HG02885 (cell line): ENCODE data around the gene ADAM22.

Experiments
- ATAC-seq: cut with Tn5 transposase; IDR thresholded peaks from one replicate; pipeline ENCODE4 v1.9.1; 2021; ENCODE audit warnings: mild to moderate bottlenecking; ENCODE audit not compliant: unreplicated experiment, poor library complexity

The ADAM22 gene

DNA sequence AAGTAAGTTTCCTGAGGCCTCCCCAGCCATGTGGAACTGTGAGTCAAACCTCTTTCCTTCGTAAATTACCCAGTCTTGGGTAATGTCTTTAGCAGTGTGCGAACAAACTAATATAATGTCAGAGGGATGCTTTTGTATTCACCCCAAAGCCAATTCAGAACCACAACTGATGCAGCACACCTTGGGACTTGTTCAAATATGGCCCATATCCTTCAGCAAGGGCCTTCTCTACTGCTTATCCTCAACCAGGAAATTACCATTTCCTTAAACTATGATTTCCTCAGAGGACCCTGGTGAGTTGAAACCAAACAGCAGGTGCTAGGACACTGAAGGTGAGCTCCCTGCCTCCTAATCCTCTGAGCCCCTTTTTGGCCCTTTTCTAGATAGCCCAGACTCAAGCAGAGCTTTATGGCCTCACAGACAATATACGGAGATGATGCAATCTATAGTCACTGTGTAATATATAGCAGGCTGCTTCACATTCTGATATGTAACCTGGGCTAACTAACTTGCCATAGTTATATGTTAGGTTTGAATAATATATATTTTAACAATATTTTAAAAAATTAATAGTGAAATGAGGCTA, 270.6 kb downstream of the ADAM22 start:
- no peak for ATAC-seq

DNA sequence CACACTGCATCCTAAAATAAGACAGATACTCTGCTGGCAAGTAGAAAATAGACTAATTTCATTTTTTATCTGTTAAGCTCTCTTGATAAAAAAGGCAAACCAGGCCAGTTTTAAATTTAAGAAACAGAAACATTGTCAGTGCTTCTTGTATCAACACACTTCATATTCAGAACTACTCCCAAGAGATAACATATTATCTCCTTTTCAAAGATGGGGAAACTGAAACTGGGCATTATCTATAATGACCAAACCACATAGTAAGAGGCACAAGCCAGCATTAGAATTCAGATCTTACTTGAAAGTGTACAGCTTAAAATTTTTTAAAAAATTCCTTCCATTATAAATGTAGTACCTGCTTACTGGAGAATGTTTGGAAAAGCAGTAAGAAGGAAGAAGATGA, 271.1 kb downstream of the ADAM22 start:
- no peak for ATAC-seq

DNA sequence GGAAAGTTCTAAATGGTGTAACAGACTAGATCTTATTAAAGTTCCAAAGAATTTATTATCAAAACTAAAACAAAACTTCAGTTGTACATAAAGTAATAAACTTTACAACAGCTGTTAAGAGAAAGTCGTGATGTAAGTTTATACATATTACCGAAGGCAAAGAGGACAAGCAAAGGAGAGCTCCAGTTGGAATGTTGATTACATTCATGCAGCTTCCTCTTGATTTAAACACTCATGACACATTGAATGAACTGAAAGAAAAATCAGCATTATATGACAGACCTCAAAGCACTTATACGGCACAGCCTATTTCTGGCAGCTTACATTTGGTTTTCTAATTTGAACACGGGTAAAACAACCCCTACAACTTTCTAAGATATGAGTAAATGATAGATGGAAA, 272.2 kb downstream of the ADAM22 start:
- no peak for ATAC-seq

DNA sequence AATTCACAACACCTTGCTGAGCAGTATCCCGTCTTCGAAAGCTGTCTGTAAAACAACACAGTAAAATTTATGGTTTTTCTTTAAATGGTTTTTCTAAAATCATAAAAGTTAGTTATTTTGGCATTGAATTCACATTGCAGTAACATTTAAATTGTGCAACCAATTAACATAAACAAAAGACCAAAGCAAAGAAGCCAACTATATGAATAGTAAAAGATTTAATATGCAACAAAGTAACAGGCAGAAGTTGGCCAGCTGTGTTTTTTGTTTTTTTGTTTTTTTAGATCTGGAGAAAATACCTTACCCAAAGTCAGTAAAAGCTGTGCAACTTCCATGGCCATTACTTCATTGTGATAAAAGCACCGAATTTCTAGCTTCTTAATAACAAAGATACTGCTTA, 274.5 kb downstream of the ADAM22 start:
- no peak for ATAC-seq

DNA sequence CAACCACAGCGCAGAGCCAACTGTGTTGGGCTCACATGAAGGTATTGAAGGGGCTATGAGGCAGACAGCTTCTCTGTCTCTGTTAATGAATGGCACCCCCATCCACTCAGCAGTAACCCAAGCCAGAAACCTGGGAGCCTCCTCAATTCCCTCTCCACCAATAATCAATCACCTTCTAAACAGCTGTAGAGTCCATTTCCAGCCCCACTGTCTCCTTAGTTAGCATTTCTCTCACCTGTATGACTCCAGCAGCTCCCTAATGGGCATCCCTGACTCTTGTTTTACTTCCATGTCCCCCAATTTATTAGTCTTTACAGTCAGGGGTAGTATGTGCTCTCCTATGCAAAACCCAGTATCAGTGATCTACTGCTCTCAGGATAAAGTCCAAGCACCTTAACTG, 278.9 kb downstream of the ADAM22 start:
- no peak for ATAC-seq

DNA sequence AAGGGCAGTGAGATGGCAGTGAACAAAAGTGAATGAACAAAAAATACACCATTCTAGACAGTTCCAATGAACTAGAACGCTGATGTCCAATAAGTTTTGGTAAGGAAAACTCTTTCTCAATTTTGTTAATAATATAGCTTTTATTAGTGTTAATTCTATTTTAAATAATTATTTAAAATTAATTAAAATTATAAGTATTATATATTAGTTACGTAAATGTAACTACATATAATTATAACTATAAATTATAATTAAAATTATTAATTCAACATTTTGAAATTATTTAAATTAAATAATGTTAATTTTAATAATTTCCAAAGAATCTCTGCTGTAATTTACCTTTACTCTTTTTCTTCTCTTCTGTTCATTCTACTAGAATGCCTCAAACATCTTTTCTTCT, 280.4 kb downstream of the ADAM22 start:
- no peak for ATAC-seq

DNA sequence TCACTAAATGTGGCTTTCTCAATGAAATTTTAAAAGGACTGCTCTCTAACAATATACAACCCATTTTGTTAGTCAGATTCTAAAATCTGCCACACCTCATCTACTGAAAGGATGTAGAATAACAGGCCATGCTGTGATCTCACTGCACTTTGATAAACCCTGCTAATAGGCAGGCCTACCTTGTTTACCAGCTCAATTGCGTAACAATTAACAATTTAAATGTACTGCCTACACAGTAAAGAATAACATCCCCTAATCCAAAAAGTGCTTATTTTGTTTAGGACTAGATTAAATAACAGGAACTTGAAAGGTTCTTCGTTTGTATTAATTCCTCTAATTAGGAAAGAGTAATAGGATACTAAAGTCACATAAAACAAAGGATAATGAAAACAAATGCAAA, 281.2 kb downstream of the ADAM22 start:
- no peak for ATAC-seq

DNA sequence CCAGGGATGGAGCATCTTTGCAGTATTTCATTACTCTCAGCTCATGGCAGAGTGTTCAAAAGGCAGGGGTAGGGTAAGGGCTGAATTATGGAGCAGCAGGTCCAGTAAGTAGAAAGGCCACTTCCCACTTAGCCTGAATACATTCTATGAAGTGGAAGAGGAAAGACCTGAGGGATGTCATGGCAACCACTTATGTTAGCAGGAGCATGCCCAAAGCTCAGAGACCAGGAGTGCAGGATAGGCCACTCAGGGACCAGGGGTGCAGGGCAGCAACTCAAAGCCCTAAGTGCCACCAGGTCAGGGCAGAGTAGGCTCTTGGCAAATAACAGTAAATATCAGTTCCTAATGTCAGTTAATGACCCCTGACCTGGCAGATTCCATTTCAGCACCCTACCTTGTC, 282.2 kb downstream of the ADAM22 start:
- no peak for ATAC-seq

DNA sequence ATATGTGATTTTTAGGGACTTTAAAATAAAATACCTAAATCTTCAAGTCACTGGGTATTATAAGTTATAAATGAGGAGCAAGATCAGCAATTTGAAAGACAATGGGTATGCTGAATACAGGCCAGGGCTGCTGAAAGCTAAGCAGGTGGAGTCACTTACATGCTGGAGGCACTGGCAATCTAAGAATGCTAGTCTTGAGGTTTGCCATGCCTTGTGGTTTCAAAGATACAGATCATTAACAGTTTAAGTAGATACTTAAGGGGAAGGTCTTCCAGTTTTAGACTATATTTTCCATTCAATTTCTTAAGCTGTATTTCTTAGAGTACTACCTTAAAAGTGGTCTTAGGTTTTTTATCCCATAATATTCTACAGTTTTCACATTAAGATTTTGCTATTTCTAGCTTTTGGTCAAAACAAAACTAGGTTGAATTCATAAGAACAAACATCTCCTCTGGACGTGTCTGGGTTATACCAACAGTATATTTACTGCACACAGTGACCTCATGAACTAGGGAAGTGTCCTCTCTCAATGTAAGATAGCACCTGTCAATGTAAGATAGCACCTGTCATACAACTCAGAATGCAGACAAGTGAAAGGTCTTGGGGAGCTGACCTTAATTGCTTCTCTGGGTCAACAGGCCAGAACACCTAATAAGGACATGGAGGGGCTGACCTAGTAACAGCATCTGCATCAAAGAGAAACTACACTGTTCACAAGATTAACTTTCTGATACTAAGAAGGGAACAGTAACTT, 283.8 kb downstream of the ADAM22 start:
- ATAC-seq, result peak; percentile 74

DNA sequence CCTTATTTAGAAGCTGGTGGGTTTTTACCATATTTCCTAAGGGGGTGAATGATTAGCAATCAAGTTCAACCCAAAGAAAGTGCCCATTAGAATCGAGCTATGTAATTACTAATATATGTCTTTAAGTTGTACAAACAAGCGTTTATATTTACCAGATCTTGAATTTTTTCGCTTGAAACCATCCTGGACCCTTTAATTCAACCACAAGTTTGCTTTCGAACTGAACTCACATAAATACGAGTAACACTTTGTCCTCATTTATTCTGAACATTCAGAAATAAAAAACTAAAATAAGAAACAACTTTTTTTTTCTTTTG, 284.3 kb downstream of the ADAM22 start:
- ATAC-seq, result no peak

DNA sequence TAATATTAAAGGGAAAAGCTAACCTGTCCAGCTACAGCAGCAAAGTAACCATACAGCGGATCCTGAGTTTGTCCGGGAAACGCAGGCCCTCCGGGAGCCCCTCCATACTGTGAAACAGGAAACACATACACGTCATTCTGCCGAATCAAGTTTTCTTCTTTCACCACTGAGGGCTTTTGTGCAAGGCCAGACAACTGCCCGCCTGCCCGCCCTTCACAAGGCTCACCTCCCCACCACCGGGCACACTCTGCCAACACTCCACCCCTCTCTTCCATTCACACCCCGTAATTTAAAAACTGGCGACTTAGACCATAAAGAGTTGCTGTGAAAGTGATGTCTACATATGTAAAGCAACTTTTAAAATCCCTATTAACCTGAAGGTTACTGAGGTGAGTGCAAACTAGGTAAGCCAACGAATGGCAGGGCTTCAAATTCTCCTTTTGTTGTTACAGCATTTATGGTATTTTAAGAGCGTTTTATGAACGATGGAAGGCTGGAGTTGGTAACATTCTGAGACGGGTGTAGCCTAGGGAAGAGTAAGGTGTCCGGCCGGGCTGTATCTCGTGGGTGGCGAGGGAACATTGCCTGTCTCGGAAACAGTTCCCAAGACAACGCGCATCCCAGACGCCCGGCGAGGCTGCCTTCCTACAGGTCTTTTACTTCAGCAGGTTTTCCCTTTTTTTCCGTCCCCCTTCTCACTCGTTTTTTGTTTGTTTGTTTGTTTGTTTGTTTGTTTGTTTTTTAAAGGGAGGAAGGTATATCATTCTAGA, 285.0 kb downstream of the ADAM22 start:
- peak; percentile 28 for ATAC-seq

DNA sequence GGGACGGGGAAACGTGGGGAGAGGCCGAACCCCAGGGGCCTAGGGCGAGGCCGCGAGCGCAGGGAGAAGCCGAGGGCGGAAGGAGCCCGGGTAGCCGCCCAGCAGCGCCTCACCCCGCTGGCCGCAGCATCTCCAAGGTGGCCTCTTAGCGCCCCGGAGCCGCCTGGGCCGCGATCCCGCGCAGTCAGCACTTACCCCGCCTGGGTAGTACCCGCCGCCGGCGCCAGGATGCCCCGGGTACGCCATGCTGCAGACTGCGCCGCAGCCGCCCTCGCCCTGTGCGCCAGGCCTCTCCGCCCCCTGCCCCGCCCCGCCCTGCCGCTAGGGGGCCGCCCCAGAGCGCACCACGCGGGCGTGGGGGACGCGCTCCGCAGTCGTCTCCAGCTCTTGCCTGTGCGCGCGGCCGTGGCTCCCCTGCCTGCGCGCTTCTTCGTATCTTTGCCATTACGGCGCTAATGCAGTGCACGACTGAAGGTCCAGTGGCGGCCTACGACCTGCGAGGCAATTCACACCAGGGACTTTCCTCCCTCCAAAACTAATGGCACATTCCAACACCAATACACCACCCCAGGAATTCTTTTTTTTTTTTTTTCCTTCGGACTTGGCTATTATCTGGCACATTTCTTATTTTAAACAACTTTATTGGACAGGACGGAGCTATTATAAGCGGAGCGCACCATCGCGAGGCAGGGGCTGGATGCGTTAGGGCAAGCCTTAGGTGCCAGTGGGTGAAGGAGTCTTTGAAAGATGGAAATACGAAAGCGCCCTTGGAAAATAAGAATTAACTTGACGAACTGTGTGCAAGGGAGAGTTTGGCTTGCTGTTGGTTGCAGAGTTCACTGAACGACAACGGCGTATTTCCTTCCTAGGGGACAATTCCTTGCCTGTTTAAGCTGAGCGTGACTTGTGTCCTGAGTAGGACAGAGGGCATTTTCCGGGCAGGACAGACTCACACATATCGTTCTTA, 286.0 kb downstream of the ADAM22 start, which contains the start of gene SRI:
Gene SRI (minus strand): TSS at position 258 of the 967 bp plus-strand sequence. CDS start 12 bp downstream, at position 246.
- ATAC-seq, result peak; percentile 74

DNA sequence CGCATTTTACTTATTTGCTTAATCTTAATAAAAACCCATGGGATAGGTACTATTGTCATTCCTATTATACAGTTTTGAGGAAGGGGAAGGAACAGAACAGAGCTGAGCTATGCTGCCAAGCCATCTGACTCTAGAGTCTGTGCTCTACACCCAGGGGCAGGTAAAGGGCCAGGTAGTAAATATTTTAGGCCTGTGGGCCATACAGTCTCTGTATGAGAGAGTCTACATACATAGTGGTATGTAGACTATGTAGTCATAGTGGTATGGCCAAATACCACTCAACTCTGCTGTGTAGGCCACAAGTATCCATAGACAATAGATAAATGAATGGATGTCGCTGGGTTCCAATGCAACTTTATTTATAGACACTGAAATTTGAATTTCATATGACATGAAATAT, 289.2 kb downstream of the ADAM22 start:
- no peak for ATAC-seq

DNA sequence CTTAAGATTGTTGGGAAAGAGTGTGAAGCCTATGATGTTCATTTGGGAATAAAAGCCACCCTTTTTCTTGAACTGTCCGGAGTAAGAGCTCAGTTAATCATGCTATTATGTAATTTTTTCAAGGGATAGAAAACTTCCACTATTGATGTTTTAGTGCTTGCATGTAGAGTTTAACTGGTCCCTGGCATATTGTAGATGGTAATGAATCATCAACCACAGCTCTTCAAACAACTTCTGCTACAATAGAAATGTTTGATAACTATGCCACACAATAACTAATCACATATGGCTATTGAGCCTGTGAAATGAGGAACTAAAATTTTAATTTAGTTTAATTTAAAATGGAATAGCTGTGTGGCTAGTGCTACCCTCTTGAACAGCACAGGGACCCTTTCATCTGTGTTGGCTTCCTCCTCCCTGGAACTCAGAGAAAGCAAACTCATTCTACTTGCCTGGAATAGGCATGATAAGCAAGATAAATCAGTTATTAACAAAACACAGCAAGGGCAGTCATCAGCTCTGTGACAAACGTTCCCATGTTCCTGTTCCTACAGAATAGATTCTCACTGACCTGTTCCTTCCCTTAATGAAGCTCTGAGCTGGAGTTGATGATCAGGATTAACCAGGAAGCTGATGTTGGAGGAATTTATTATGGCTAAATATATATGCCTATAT, 290.7 kb downstream of the ADAM22 start:
- no peak for ATAC-seq

DNA sequence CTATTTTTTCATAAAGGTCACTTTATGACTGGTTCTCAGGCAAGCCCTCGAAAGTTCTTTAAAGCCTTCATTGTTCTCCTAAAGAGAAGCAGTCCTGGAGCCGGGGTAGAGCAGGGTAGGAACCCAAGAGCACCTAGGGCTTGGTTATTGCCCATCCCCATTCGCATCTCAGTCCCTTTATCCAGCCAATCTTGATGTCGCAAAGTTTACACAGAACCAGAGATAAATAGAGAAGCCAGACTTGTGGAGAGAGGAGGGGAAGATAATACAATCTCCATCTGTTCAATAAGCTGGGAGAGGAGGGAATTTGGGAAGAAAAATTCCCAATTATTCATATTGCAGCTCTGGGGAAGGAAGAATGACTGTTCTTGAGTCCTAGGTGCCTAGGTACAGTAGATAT, 292.1 kb downstream of the ADAM22 start:
- ATAC-seq, result no peak

DNA sequence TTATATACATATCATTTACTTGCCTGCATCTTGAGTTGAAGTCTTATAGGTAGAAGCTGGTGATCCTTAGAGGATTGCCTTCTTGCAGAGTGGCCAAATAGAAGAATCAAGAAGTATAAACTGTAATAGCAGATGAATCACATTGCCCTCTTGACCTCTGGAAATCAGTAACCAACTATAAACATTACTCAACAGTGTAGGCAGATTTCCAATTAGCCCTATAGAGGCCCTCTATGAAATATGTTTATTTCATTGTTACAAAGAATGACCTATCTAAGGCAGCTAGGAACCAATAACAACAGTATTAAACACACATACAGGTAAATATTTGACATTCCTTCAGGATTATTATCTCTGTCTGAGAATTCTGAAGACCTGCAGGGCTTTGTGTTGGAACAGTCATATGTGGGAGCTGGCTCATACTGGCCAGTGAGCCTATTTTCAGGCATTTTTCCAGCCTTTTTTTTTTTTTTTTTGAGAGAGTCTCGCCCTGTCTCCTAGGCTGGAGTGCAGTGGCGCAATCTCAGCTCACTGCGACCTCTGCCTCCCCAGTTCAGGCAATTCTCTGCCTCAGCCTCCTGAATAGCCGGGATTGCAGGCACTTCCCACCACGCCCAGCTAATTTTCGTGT, 292.9 kb downstream of the ADAM22 start:
- ATAC-seq, result no peak

DNA sequence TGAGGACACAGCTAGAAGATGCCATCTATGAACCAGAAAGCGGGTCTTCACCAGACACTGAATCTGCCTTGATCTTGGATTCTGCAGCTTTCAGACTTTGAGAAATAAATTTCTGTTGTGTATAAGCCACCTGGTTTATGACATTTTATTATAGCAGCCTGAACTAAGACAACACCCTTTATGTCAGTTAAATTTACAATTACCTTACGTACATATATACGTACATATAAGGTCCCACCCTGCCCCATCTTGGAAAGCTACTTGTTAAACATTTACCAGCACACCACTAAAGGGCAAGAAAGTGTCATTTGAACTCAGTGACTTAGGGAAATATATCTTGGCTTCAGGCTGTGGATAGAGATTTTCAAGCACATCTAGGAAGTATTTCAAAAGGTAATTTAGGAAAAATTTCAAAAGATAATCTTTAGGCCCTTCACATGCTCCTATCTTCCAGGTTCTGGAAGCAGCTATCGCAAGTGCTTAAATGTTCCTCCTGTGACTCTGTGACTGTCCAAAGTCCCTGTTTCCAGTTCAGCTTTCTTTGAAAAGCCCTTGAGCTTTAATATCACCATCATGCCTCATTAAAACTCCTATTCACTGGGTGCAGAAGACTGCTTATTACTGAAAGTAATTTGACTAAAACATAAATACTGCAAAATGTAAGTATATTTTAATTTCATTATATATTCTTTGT, 295.4 kb downstream of the ADAM22 start:
- ATAC-seq, result no peak

DNA sequence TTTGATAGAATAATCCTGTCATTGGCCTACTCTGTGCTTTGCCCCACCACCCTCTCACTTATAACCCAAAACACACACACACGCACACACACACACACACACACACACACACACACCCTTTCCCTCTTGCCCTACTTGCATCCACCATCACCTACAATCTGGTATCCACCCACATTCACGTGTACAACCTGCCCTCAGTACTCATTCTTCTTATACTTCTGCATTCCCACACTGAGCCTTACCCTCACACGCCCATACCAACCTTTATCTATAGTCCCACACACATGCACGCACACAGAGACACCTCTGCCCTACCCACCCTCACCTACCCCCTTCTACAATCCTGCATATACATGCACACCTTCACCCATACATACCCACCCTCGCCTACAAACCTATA, 296.6 kb downstream of the ADAM22 start:
- no peak for ATAC-seq

DNA sequence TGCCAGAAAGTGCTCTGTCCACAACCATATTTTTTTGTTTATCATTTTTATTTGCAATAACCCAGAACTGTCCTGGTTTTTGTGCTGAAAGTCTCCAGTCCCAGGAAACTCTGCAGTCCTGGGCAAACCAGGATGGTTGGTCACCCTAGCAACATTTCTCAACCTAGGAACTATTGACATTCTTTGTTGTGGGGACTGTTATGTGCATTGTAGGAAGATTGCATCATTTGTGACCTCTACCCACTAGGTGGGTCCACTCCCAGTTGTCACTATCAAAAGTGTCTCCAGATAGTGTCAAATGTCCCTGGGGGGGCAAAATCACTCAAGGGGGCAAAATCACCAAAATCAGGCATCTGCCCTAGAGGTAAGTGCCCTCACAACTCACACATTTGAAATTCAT, 299.8 kb downstream of the ADAM22 start:
- no peak for ATAC-seq
